HEK293 (cell line): ENCODE results near the gene EIF2D.
A peak's percentile ranks its signal among the peaks of the same experiment; 100 is the strongest.

Source experiments
- CTCF ChIA-PET: fragments of 350-600 bp; formaldehyde crosslinking; extraction: SDS; loops from one replicate; lab custom pipeline; 2021; ENCODE audit warnings: antibody characterized with exemption; lab: Yijun Ruan, JAX
- POLR2A ChIA-PET: fragments of 300-600 bp; formaldehyde crosslinking; extraction: SDS; loops from one replicate; lab custom pipeline; 2020; ENCODE audit warnings: antibody characterized with exemption, inconsistent platforms; lab: Yijun Ruan, JAX
- H3K27ac ChIP-seq: fragments of 200-500 bp; sonication (Bioruptor generic); 2 replicates; pipeline ENCODE4 v1.5.1; 2014; ENCODE audit warnings: low read depth, low read length, control low read depth, inconsistent platforms; ENCODE audit errors: extremely low read depth
- H3K36me3 ChIP-seq, 2 experiments: fragments of 200-500 bp in 1 of 2; sonication (Bioruptor generic) in 1 of 2; 1 replicate in 1 of 2; 2 replicates in 1 of 2; pipeline ENCODE4 v1.5.1; 2014 to 2017; ENCODE audit warnings: inconsistent platforms in 2 of 2, low read length in 2 of 2; ENCODE audit not compliant: control insufficient read depth in 2 of 2, insufficient read depth in 1 of 2
- H3K4me1 ChIP-seq: fragments of 200-500 bp; sonication (Bioruptor generic); 2 replicates; pipeline ENCODE4 v1.5.1; 2014; ENCODE audit warnings: mild to moderate bottlenecking, low read length, inconsistent platforms; ENCODE audit not compliant: control insufficient read depth, insufficient read depth
- H3K4me3 ChIP-seq: 2 replicates; pipeline ENCODE4 v1.5.1; 2011; ENCODE audit warnings: low read depth, mild to moderate bottlenecking, control low read depth, low read length, moderate library complexity
- H3K9me3 ChIP-seq: fragments of 200-500 bp; sonication (Bioruptor generic); 2 replicates; pipeline ENCODE4 v1.5.1; 2014; ENCODE audit warnings: low read depth, low read length, inconsistent platforms; ENCODE audit not compliant: control insufficient read depth, insufficient read depth
- GFI1B ChIP-seq: fragments of 450-650 bp; formaldehyde crosslinking; IDR thresholded peaks from 2 replicates; pipeline ENCODE4 v1.5.1; 2016; ENCODE audit warnings: missing biosample characterization, missing genetic modification characterization
- KLF10 ChIP-seq: fragments of 450-650 bp; IDR thresholded peaks from 2 replicates; pipeline ENCODE4 v1.5.1; 2018; ENCODE audit warnings: missing biosample characterization, mild to moderate bottlenecking, missing genetic modification characterization
- KLF16 ChIP-seq: fragments of 450-650 bp; formaldehyde crosslinking; IDR thresholded peaks from 2 replicates; pipeline ENCODE4 v1.5.1; 2017; ENCODE audit warnings: missing biosample characterization, missing genetic modification characterization
- OVOL3 ChIP-seq: fragments of 450-650 bp; formaldehyde crosslinking; IDR thresholded peaks from 2 replicates; pipeline ENCODE4 v1.5.1; 2016; ENCODE audit warnings: missing biosample characterization, missing genetic modification characterization
- SP2 ChIP-seq: fragments of 450-650 bp; formaldehyde crosslinking; IDR thresholded peaks from 2 replicates; pipeline ENCODE4 v1.5.1; 2016; ENCODE audit warnings: missing biosample characterization, missing genetic modification characterization
- SP3 ChIP-seq: fragments of 450-650 bp; formaldehyde crosslinking; IDR thresholded peaks from 2 replicates; pipeline ENCODE4 v1.5.1; 2016; ENCODE audit warnings: missing biosample characterization, missing genetic modification characterization
- ZBTB17 ChIP-seq: fragments of 450-650 bp; formaldehyde crosslinking; IDR thresholded peaks from 2 replicates; pipeline ENCODE4 v1.5.1; 2016; ENCODE audit warnings: missing biosample characterization, missing genetic modification characterization
- ZEB2 ChIP-seq: fragments of 450-650 bp; formaldehyde crosslinking; IDR thresholded peaks from 2 replicates; pipeline ENCODE4 v1.5.1; 2016; ENCODE audit warnings: missing biosample characterization, missing genetic modification characterization
- ZFP37 ChIP-seq: fragments of 450-650 bp; formaldehyde crosslinking; IDR thresholded peaks from 2 replicates; pipeline ENCODE4 v1.5.1; 2016; ENCODE audit warnings: missing biosample characterization, missing genetic modification characterization
- ZNF133 ChIP-seq: fragments of 450-650 bp; formaldehyde crosslinking; IDR thresholded peaks from 2 replicates; pipeline ENCODE4 v1.5.1; 2016; ENCODE audit warnings: missing biosample characterization, missing genetic modification characterization
- ZNF311 ChIP-seq: fragments of 450-650 bp; formaldehyde crosslinking; IDR thresholded peaks from 2 replicates; pipeline ENCODE4 v1.5.1; 2017; ENCODE audit warnings: missing biosample characterization, missing genetic modification characterization, borderline replicate concordance
- ZNF521 ChIP-seq: fragments of 450-650 bp; formaldehyde crosslinking; IDR thresholded peaks from 2 replicates; pipeline ENCODE4 v1.5.1; 2017; ENCODE audit warnings: missing biosample characterization, mild to moderate bottlenecking, missing genetic modification characterization
- ZNF777 ChIP-seq: fragments of 450-650 bp; formaldehyde crosslinking; IDR thresholded peaks from 2 replicates; pipeline ENCODE4 v1.5.1; 2017; ENCODE audit warnings: missing biosample characterization, missing genetic modification characterization, borderline replicate concordance
- ZNF843 ChIP-seq: fragments of 450-650 bp; formaldehyde crosslinking; IDR thresholded peaks from 2 replicates; pipeline ENCODE4 v1.5.1; 2016; ENCODE audit warnings: missing biosample characterization, missing genetic modification characterization
- TF ChIP-seq, protein P1 (sequence below): fragments of 450-650 bp; formaldehyde crosslinking; IDR thresholded peaks from 2 replicates; pipeline ENCODE4 v1.5.1; 2016; ENCODE audit warnings: missing biosample characterization, missing genetic modification characterization, low read depth
- TF ChIP-seq, protein P2 (sequence below): fragments of 450-650 bp; formaldehyde crosslinking; IDR thresholded peaks from 2 replicates; pipeline ENCODE4 v1.5.1; 2016; ENCODE audit warnings: missing biosample characterization, missing genetic modification characterization
- TF ChIP-seq, protein P3 (sequence below): fragments of 450-650 bp; formaldehyde crosslinking; IDR thresholded peaks from 2 replicates; pipeline ENCODE4 v1.5.1; 2016; ENCODE audit warnings: missing biosample characterization, missing genetic modification characterization
- TF ChIP-seq, protein P4 (sequence below): fragments of 450-650 bp; formaldehyde crosslinking; conservative IDR thresholded peaks from 2 replicates; pipeline ENCODE4 v1.5.1; 2016; ENCODE audit warnings: low read depth, missing biosample characterization, missing genetic modification characterization
- TF ChIP-seq, protein P5 (sequence below): fragments of 450-650 bp; formaldehyde crosslinking; IDR thresholded peaks from 2 replicates; pipeline ENCODE4 v1.5.1; 2016; ENCODE audit warnings: missing biosample characterization, missing genetic modification characterization
- TF ChIP-seq, protein P6 (sequence below): fragments of 450-650 bp; formaldehyde crosslinking; IDR thresholded peaks from 2 replicates; pipeline ENCODE4 v1.5.1; 2016; ENCODE audit warnings: missing biosample characterization, missing genetic modification characterization

EIF2D gene

DNA sequence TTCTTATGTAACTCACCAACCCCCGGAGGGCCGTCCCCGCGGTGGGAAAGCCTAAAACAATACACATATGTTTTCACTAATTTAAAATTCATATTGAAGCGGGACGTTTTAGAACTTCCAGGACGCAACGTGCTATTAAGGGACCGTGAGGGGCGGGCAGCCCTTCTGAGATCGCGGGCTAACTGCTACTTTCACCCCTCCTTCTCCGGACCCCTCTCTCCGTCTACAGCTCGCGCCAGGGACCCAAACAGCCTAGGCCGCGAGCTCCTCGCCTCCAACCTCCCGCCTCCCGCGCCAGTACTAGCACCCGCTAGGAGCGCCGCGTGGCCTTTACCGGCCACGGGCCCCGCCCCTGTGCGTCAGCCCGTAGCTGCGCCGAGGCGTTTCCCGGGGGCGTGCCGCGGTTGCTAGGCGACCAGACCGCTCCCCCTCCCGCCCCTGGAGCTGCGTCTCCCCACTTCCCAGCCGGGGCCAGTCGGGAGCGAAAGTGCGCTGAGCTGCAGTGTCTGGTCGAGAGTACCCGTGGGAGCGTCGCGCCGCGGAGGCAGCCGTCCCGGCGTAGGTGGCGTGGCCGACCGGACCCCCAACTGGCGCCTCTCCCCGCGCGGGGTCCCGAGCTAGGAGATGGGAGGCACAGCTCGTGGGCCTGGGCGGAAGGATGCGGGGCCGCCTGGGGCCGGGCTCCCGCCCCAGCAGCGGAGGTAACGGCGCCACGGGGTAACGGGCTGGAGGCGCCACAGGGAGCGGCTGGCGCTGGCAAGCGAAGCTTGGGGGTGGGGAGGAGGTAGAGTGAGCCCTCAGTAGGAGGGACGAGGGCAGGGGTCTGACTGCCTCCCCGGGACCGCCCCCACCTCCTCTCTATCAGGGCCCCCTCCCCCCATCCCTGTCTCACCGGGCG is 23.1 kb upstream of the EIF2D start, which contains the start of gene DYRK3:
Gene DYRK3, plus strand, starts transcription at position 457 of the 898 bp plus-strand sequence. Its CDS starts 168 bp downstream, at position 625.
- ChIA-PET CTCF (interaction anchor here (0.6 to 12.7 kb wide), 20 partner anchors 10 to 1265 kb away, joined by 3 to 380 read pairs (median 5); partner anchors contain the start of gene EIF2D), POLR2A (interaction anchor here (0.6 to 2.4 kb wide), 12 partner anchors 12 to 1233 kb away, joined by 3 to 19 read pairs (median 7); partner anchors contain the start of genes EIF2D and MAPKAPK2)
- H3K9me3 ChIP-seq, result no peaks in the 10 kb centered on the region
- H3K4me3 ChIP-seq, result peak within 1 kb of the TSS; percentile 88
- peaks cover 5 to 16% of the 10 kb centered on the region in 2 experiments; a peak in 2 of 3 replicates for H3K36me3 ChIP-seq
- peaks cover 11% of the 10 kb centered on the region for H3K4me1 ChIP-seq
- H3K27ac ChIP-seq, result peak within 1 kb of the TSS; percentile 56; the same call in 1 of the 2 replicates
- TF ChIP-seq SP2 (tag by site-specific recombination), result peak; percentile 92
- TF ChIP-seq GFI1B (tag by site-specific recombination), result no peak
- TF ChIP-seq ZNF777 (tag by site-specific recombination), result no peak
- TF ChIP-seq ZFP37 (tag by site-specific recombination), result peak; percentile 91
- TF ChIP-seq, protein P1, sequence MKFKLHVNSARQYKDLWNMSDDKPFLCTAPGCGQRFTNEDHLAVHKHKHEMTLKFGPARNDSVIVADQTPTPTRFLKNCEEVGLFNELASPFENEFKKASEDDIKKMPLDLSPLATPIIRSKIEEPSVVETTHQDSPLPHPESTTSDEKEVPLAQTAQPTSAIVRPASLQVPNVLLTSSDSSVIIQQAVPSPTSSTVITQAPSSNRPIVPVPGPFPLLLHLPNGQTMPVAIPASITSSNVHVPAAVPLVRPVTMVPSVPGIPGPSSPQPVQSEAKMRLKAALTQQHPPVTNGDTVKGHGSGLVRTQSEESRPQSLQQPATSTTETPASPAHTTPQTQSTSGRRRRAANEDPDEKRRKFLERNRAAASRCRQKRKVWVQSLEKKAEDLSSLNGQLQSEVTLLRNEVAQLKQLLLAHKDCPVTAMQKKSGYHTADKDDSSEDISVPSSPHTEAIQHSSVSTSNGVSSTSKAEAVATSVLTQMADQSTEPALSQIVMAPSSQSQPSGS (tag by site-specific recombination), result no peak
- TF ChIP-seq, protein P2, sequence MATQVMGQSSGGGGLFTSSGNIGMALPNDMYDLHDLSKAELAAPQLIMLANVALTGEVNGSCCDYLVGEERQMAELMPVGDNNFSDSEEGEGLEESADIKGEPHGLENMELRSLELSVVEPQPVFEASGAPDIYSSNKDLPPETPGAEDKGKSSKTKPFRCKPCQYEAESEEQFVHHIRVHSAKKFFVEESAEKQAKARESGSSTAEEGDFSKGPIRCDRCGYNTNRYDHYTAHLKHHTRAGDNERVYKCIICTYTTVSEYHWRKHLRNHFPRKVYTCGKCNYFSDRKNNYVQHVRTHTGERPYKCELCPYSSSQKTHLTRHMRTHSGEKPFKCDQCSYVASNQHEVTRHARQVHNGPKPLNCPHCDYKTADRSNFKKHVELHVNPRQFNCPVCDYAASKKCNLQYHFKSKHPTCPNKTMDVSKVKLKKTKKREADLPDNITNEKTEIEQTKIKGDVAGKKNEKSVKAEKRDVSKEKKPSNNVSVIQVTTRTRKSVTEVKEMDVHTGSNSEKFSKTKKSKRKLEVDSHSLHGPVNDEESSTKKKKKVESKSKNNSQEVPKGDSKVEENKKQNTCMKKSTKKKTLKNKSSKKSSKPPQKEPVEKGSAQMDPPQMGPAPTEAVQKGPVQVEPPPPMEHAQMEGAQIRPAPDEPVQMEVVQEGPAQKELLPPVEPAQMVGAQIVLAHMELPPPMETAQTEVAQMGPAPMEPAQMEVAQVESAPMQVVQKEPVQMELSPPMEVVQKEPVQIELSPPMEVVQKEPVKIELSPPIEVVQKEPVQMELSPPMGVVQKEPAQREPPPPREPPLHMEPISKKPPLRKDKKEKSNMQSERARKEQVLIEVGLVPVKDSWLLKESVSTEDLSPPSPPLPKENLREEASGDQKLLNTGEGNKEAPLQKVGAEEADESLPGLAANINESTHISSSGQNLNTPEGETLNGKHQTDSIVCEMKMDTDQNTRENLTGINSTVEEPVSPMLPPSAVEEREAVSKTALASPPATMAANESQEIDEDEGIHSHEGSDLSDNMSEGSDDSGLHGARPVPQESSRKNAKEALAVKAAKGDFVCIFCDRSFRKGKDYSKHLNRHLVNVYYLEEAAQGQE (tag by site-specific recombination), result no peak
- no peak for TF ChIP-seq ZNF133 (tag by site-specific recombination)
- peak; percentile 13; the same call in 1 of the 2 replicates for TF ChIP-seq ZNF843 (tag by site-specific recombination)
- TF ChIP-seq OVOL3 (tag by site-specific recombination), result no peak; the same call in 1 of the 2 replicates
- TF ChIP-seq, protein P3, sequence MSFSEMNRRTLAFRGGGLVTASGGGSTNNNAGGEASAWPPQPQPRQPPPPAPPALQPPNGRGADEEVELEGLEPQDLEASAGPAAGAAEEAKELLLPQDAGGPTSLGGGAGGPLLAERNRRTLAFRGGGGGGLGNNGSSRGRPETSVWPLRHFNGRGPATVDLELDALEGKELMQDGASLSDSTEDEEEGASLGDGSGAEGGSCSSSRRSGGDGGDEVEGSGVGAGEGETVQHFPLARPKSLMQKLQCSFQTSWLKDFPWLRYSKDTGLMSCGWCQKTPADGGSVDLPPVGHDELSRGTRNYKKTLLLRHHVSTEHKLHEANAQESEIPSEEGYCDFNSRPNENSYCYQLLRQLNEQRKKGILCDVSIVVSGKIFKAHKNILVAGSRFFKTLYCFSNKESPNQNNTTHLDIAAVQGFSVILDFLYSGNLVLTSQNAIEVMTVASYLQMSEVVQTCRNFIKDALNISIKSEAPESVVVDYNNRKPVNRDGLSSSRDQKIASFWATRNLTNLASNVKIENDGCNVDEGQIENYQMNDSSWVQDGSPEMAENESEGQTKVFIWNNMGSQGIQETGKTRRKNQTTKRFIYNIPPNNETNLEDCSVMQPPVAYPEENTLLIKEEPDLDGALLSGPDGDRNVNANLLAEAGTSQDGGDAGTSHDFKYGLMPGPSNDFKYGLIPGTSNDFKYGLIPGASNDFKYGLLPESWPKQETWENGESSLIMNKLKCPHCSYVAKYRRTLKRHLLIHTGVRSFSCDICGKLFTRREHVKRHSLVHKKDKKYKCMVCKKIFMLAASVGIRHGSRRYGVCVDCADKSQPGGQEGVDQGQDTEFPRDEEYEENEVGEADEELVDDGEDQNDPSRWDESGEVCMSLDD, result peak; percentile 99
- TF ChIP-seq ZEB2 (tag by site-specific recombination), result peak; percentile 91
- TF ChIP-seq SP3 (tag by site-specific recombination), result peak; percentile 93
- TF ChIP-seq, protein P4, sequence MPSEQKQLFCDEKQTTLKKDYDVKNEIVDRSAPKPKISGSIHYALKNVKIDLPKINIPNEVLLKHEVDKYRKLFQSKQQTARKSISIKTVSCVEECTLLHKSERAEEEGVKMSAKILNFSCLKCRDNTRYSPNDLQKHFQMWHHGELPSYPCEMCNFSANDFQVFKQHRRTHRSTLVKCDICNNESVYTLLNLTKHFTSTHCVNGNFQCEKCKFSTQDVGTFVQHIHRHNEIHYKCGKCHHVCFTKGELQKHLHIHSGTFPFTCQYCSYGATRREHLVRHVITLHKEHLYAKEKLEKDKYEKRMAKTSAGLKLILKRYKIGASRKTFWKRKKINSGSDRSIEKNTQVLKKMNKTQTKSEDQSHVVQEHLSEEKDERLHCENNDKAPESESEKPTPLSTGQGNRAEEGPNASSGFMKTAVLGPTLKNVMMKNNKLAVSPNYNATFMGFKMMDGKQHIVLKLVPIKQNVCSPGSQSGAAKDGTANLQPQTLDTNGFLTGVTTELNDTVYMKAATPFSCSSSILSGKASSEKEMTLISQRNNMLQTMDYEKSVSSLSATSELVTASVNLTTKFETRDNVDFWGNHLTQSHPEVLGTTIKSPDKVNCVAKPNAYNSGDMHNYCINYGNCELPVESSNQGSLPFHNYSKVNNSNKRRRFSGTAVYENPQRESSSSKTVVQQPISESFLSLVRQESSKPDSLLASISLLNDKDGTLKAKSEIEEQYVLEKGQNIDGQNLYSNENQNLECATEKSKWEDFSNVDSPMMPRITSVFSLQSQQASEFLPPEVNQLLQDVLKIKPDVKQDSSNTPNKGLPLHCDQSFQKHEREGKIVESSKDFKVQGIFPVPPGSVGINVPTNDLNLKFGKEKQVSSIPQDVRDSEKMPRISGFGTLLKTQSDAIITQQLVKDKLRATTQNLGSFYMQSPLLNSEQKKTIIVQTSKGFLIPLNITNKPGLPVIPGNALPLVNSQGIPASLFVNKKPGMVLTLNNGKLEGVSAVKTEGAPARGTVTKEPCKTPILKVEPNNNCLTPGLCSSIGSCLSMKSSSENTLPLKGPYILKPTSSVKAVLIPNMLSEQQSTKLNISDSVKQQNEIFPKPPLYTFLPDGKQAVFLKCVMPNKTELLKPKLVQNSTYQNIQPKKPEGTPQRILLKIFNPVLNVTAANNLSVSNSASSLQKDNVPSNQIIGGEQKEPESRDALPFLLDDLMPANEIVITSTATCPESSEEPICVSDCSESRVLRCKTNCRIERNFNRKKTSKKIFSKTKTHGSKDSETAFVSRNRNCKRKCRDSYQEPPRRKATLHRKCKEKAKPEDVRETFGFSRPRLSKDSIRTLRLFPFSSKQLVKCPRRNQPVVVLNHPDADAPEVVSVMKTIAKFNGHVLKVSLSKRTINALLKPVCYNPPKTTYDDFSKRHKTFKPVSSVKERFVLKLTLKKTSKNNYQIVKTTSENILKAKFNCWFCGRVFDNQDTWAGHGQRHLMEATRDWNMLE (tag by site-specific recombination), result no peak
- peak; percentile 94 for TF ChIP-seq KLF16 (tag by site-specific recombination)
- TF ChIP-seq KLF10, result peak; percentile 97
- TF ChIP-seq ZNF311 (tag by site-specific recombination), result no peak
- TF ChIP-seq, protein P5, sequence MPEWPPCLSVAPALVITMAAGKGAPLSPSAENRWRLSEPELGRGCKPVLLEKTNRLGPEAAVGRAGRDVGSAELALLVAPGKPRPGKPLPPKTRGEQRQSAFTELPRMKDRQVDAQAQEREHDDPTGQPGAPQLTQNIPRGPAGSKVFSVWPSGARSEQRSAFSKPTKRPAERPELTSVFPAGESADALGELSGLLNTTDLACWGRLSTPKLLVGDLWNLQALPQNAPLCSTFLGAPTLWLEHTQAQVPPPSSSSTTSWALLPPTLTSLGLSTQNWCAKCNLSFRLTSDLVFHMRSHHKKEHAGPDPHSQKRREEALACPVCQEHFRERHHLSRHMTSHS (tag by site-specific recombination), result no peak
- TF ChIP-seq ZNF521 (tag by site-specific recombination), result no peak
- TF ChIP-seq ZBTB17, result peak; percentile 75
- TF ChIP-seq, protein P6, sequence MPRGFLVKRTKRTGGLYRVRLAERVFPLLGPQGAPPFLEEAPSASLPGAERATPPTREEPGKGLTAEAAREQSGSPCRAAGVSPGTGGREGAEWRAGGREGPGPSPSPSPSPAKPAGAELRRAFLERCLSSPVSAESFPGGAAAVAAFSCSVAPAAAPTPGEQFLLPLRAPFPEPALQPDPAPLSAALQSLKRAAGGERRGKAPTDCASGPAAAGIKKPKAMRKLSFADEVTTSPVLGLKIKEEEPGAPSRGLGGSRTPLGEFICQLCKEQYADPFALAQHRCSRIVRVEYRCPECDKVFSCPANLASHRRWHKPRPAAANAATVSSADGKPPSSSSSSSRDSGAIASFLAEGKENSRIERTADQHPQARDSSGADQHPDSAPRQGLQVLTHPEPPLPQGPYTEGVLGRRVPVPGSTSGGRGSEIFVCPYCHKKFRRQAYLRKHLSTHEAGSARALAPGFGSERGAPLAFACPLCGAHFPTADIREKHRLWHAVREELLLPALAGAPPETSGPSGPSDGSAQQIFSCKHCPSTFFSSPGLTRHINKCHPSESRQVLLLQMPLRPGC, result 0 out of 2 replicates have a peak, but pooled peaks have one; percentile 50
